ENCODE data around the gene MAGOH.

Gene MAGOH

DNA sequence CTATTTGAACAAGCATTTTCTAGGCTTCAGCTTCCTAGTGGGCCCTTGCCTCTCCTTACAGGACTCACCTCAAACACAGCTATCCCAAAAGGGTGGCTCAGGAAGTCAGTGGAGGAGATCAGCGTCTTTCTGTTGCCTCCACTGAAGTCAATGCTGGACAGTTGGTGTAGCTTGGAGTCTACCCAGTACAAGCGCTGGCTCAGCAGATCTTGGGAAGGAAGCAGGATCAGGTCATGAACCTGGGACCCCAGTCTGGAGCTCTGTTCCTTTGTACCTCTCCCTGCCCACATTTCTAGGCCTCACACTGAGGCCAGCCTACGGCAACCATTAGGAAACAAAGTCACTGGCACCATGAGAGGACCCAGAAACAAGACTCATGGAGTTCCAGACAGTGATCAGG lies 23.7 kb upstream of the MAGOH start:
- Histone ChIP-seq H3K9me3 (ENCODE audit: low read depth, low read length) (no peaks in the 10 kb centered on the region), H3K27ac (no peak overlapping the region), H3K36me3 (ENCODE audit: insufficient read depth, low read length) (peaks cover 76% of the 10 kb centered on the region), H3K9ac (ENCODE audit: insufficient read length) (no peak overlapping the region), H3K4me3 (no peak overlapping the region)
- DNase-seq (ENCODE audit: low read depth, low spot score): no peak
- TF ChIP-seq EZH2 (IDR thresholded peaks at IDR 0.05): no peak
- TF ChIP-seq POLR2AphosphoS5 (IDR thresholded peaks at IDR 0.05; ENCODE audit: borderline replicate concordance, low read depth, low read length): no peak
- TF ChIP-seq FOXP2 (optimal IDR thresholded peaks at IDR 0.05; ENCODE audit: control extremely low read depth, extremely low read length, insufficient read depth): no peak

GRCh38 chr1:53260631-53261247 lies 22.4 kb upstream of the MAGOH start:
- H3K9ac ChIP-seq (ENCODE audit: insufficient read length): no peak overlapping the region
- H3K4me3 ChIP-seq: no peak overlapping the region
- TF ChIP-seq EZH2 (IDR thresholded peaks at IDR 0.05) (no peak), POLR2AphosphoS5 (IDR thresholded peaks at IDR 0.05; ENCODE audit: borderline replicate concordance, low read depth, low read length) (no peak), FOXP2 (optimal IDR thresholded peaks at IDR 0.05; ENCODE audit: control extremely low read depth, extremely low read length, insufficient read depth) (no peak)
- H3K9me3 ChIP-seq (ENCODE audit: low read depth, low read length): no peaks in the 10 kb centered on the region
- DNase-seq (ENCODE audit: low read depth, low spot score): no peak
- peaks cover 76% of the 10 kb centered on the region for H3K36me3 ChIP-seq (ENCODE audit: insufficient read depth, low read length)
- no peak overlapping the region for H3K27ac ChIP-seq

- Histone ChIP-seq H3K9ac (ENCODE audit: insufficient read length) (no peak overlapping the region), H3K36me3 (ENCODE audit: insufficient read depth, low read length) (peaks cover 82% of the 10 kb centered on the region)
- TF ChIP-seq POLR2AphosphoS5 (IDR thresholded peaks at IDR 0.05; ENCODE audit: borderline replicate concordance, low read depth, low read length): no peak
- TF ChIP-seq FOXP2 (optimal IDR thresholded peaks at IDR 0.05; ENCODE audit: control extremely low read depth, extremely low read length, insufficient read depth): no peak
- TF ChIP-seq EZH2 (IDR thresholded peaks at IDR 0.05): no peak
These were observed 21.6 kb upstream of the MAGOH start for GRCh38 chr1:53259932-53260331.

GRCh38 chr1:53258216-53258615 lies 19.9 kb upstream of the MAGOH start:
- Histone ChIP-seq H3K4me3 (no peak overlapping the region), H3K36me3 (ENCODE audit: insufficient read depth, low read length) (peaks cover 77% of the 10 kb centered on the region), H3K9ac (ENCODE audit: insufficient read length) (no peak overlapping the region), H3K27ac (no peak overlapping the region), H3K9me3 (ENCODE audit: low read depth, low read length) (no peaks in the 10 kb centered on the region)
- DNase-seq (ENCODE audit: low read depth, low spot score): no peak
- TF ChIP-seq POLR2AphosphoS5 (IDR thresholded peaks at IDR 0.05; ENCODE audit: borderline replicate concordance, low read depth, low read length) (no peak), EZH2 (IDR thresholded peaks at IDR 0.05) (no peak), FOXP2 (optimal IDR thresholded peaks at IDR 0.05; ENCODE audit: control extremely low read depth, extremely low read length, insufficient read depth) (no peak)

More at GRCh38 chr1:53259932-53260331, 21.6 kb upstream of the MAGOH start:
- H3K27ac ChIP-seq: no peak overlapping the region
- no peak for DNase-seq (ENCODE audit: low read depth, low spot score)
- H3K9me3 ChIP-seq (ENCODE audit: low read depth, low read length): no peaks in the 10 kb centered on the region
- no peak overlapping the region for H3K4me3 ChIP-seq

- H3K36me3 ChIP-seq (ENCODE audit: insufficient read depth, low read length): peaks cover 79% of the 10 kb centered on the region
- H3K9me3 ChIP-seq (ENCODE audit: low read depth, low read length): no peaks in the 10 kb centered on the region
- no peak overlapping the region for H3K9ac ChIP-seq (ENCODE audit: insufficient read length)
- H3K27ac ChIP-seq: no peak overlapping the region
- no peak for DNase-seq (ENCODE audit: low read depth, low spot score)
- no peak overlapping the region for H3K4me3 ChIP-seq
- TF ChIP-seq FOXP2 (optimal IDR thresholded peaks at IDR 0.05; ENCODE audit: control extremely low read depth, extremely low read length, insufficient read depth) (no peak), POLR2AphosphoS5 (IDR thresholded peaks at IDR 0.05; ENCODE audit: borderline replicate concordance, low read depth, low read length) (no peak), EZH2 (IDR thresholded peaks at IDR 0.05) (no peak)
These were observed 19.2 kb upstream of the MAGOH start for GRCh38 chr1:53257454-53258081.

- H3K36me3 ChIP-seq (ENCODE audit: insufficient read depth, low read length): peaks cover 78% of the 10 kb centered on the region
- DNase-seq (ENCODE audit: low read depth, low spot score): no peak
- no peak for TF ChIP-seq POLR2AphosphoS5 (IDR thresholded peaks at IDR 0.05; ENCODE audit: borderline replicate concordance, low read depth, low read length)
- TF ChIP-seq FOXP2 (optimal IDR thresholded peaks at IDR 0.05; ENCODE audit: control extremely low read depth, extremely low read length, insufficient read depth): no peak
- TF ChIP-seq EZH2 (IDR thresholded peaks at IDR 0.05): no peak
- H3K4me3 ChIP-seq: no peak overlapping the region
- H3K9ac ChIP-seq (ENCODE audit: insufficient read length): no peak overlapping the region
- no peak overlapping the region for H3K27ac ChIP-seq
- H3K9me3 ChIP-seq (ENCODE audit: low read depth, low read length): no peaks in the 10 kb centered on the region
These were observed 18.5 kb upstream of the MAGOH start for GRCh38 chr1:53256511-53257453.

- no peak for DNase-seq (ENCODE audit: low read depth, low spot score)
- no peak overlapping the region for H3K9ac ChIP-seq (ENCODE audit: insufficient read length)
- no peak overlapping the region for H3K4me3 ChIP-seq
- H3K27ac ChIP-seq: no peak overlapping the region
- H3K9me3 ChIP-seq (ENCODE audit: low read depth, low read length): no peaks in the 10 kb centered on the region
- TF ChIP-seq POLR2AphosphoS5 (IDR thresholded peaks at IDR 0.05; ENCODE audit: borderline replicate concordance, low read depth, low read length) (no peak), FOXP2 (optimal IDR thresholded peaks at IDR 0.05; ENCODE audit: control extremely low read depth, extremely low read length, insufficient read depth) (no peak)
- H3K36me3 ChIP-seq (ENCODE audit: insufficient read depth, low read length): peaks cover 68% of the 10 kb centered on the region
These were observed 16.7 kb upstream of the MAGOH start for GRCh38 chr1:53255031-53255430.

DNA sequence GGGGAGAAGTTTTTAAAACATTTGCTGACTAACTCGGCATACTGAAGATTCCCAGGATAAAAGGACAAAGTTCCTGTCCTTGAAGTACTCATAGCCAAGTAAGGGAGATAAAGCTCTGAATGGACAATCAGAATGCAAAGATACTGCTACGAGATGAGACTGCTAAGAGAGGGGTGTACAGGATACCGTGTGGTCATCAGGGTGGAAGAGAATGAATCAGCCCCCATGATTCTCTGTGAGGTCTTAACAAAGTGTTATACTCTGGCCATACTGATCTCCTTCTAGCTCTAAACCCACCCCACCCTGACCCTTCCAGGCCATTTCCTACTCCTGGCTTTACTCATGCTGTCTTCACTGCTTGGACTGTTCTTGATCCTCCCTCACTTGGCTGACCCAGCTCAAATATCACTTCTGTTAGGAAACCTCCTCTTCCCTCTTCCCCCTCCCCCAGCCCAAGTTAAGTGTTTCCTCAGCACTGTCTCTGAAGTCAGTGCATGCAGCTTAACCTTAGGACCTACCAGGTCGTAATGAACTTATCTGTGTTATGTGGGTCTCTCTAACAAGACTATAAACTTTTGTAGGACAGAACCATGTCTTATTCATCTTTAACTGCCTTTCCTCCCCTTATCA lies 15.8 kb upstream of the MAGOH start:
- Histone ChIP-seq H3K9me3 (ENCODE audit: low read depth, low read length) (no peaks in the 10 kb centered on the region), H3K36me3 (ENCODE audit: insufficient read depth, low read length) (peaks cover 65% of the 10 kb centered on the region), H3K4me3 (no peak overlapping the region), H3K27ac (no peak overlapping the region), H3K9ac (ENCODE audit: insufficient read length) (no peak overlapping the region)
- TF ChIP-seq EZH2 (IDR thresholded peaks at IDR 0.05) (no peak), FOXP2 (optimal IDR thresholded peaks at IDR 0.05; ENCODE audit: control extremely low read depth, extremely low read length, insufficient read depth) (no peak), POLR2AphosphoS5 (IDR thresholded peaks at IDR 0.05; ENCODE audit: borderline replicate concordance, low read depth, low read length) (no peak)
- no peak for DNase-seq (ENCODE audit: low read depth, low spot score)

All from SK-N-MC (cell line).